DMS53 (cell line): ENCODE data around the gene ITGA8.
"Not testable (repeated sequence)": the region's sequence is repeated elsewhere in the genome, so short reads cannot be mapped to it uniquely, and the experiment has no call there.

Source experiments
- DNase-seq: peaks from one replicate; lab custom pipeline; 2025; lab: John Stamatoyannopoulos, UW

ITGA8 gene

GRCh38 chr10:15719899-15720634 lies at the start of gene ITGA8:
Gene ITGA8 (minus strand): TSS chr10:15719922. CDS start chr10:15719771, 151 bp downstream.
- peak; percentile 23 for DNase-seq

GRCh38 chr10:15764892-15765454 lies 45.3 kb upstream of the ITGA8 start:
- no peak for DNase-seq

GRCh38 chr10:15763006-15763405 lies 43.3 kb upstream of the ITGA8 start:
- peak; percentile 12 for DNase-seq

GRCh38 chr10:15762239-15762638 lies 42.5 kb upstream of the ITGA8 start:
- not testable (repeated sequence) for DNase-seq

GRCh38 chr10:15761224-15761623 lies 41.5 kb upstream of the ITGA8 start:
- DNase-seq, result not testable (repeated sequence)

- DNase-seq, result no peak
Observed at GRCh38 chr10:15760681-15761080, 41.0 kb upstream of the ITGA8 start.

GRCh38 chr10:15759265-15759664 lies 39.5 kb upstream of the ITGA8 start:
- no peak for DNase-seq

- DNase-seq, result no peak
Observed at GRCh38 chr10:15758618-15759017, 38.9 kb upstream of the ITGA8 start.

- DNase-seq, result no peak
Observed at GRCh38 chr10:15754937-15755336, 35.2 kb upstream of the ITGA8 start.

GRCh38 chr10:15751046-15751445 lies 31.3 kb upstream of the ITGA8 start:
- no peak for DNase-seq

- DNase-seq, result no peak
Observed at GRCh38 chr10:15748126-15748525, 28.4 kb upstream of the ITGA8 start.

- DNase-seq, result no peak
Observed at GRCh38 chr10:15747632-15748031, 27.9 kb upstream of the ITGA8 start.

GRCh38 chr10:15745751-15746150 lies 26.0 kb upstream of the ITGA8 start:
- DNase-seq, result no peak

GRCh38 chr10:15744217-15744865 lies 24.6 kb upstream of the ITGA8 start:
- DNase-seq, result peak; percentile 80

- no peak for DNase-seq
Observed at GRCh38 chr10:15743443-15743842, 23.7 kb upstream of the ITGA8 start.

- no peak for DNase-seq
Observed at GRCh38 chr10:15742836-15743235, 23.1 kb upstream of the ITGA8 start.

- DNase-seq, result no peak
Observed at GRCh38 chr10:15742102-15742501, 22.4 kb upstream of the ITGA8 start.

GRCh38 chr10:15741581-15741980 lies 21.9 kb upstream of the ITGA8 start:
- no peak for DNase-seq

- DNase-seq, result no peak
Observed at GRCh38 chr10:15740261-15740660, 20.5 kb upstream of the ITGA8 start.

- DNase-seq, result no peak
Observed at GRCh38 chr10:15739254-15739970, 19.7 kb upstream of the ITGA8 start.

GRCh38 chr10:15738270-15738925 lies 18.7 kb upstream of the ITGA8 start:
- DNase-seq, result no peak

GRCh38 chr10:15737656-15738055 lies 17.9 kb upstream of the ITGA8 start:
- no peak for DNase-seq
